ENCODE data around the gene TOP1.
"Not testable (repeated sequence)": the region's sequence is repeated elsewhere in the genome, so short reads cannot be mapped to it uniquely, and the experiment has no call there.

Gene TOP1

GRCh38 chr20:41110012-41110411 lies 81.4 kb downstream of the TOP1 start:
- no peak overlapping the region for H3K4me3 ChIP-seq (ENCODE audit: insufficient read depth, low read depth, low read length, poor library complexity, severe bottlenecking)
- no peaks in the 10 kb centered on the region for H3K4me1 ChIP-seq (ENCODE audit: control insufficient read depth, insufficient read depth, low read length, poor library complexity, severe bottlenecking)
- DNase-seq: no peak
- H3K9me3 ChIP-seq (ENCODE audit: control insufficient read depth, low read length): no peaks in the 10 kb centered on the region
- no peak overlapping the region for H3K27ac ChIP-seq (ENCODE audit: insufficient read depth, low read length, poor library complexity, severe bottlenecking)
- no peaks in the 10 kb centered on the region for H3K27me3 ChIP-seq (replicated peaks; ENCODE audit: control insufficient read depth, insufficient read depth, low read length, poor library complexity, severe bottlenecking)
- peaks cover 47% of the 10 kb centered on the region for H3K36me3 ChIP-seq (ENCODE audit: control insufficient read depth, insufficient read depth, low read length)

DNA sequence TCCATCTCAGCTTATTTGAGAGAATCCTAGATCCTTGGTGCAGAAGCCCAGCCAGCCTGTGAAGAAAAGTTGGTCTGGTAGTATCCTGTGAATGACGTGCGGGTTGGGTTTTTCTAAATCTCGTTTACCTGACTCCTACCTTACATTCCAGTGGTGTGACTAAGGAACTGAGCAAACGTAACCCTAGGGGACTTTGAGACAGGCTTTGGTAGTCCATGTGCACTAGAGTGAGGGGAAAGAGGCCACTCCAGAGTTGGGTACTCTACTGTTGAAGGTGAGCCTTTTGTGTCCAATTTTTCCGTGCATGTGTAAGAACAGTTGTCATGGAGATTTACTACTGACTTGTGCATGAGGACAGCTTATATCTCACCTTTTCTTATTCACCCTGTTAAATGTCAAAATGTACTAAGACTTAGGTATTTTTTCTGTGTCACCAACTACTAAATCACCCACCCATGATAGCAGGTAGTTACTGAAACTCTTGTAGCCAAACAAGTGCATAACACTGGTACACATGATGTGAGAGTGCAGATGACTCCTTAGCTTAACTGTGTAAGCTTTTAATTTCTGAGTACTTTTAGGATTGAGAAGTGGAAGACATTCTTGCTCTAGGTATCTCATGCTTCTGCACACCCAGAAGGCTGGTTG lies 82.4 kb downstream of the TOP1 start:
- no peaks in the 10 kb centered on the region for H3K27me3 ChIP-seq (replicated peaks; ENCODE audit: control insufficient read depth, insufficient read depth, low read length, poor library complexity, severe bottlenecking)
- H3K27ac ChIP-seq (ENCODE audit: insufficient read depth, low read length, poor library complexity, severe bottlenecking): no peak overlapping the region
- no peak for DNase-seq
- H3K36me3 ChIP-seq (ENCODE audit: control insufficient read depth, insufficient read depth, low read length): peaks cover 57% of the 10 kb centered on the region
- no peaks in the 10 kb centered on the region for H3K4me1 ChIP-seq (ENCODE audit: control insufficient read depth, insufficient read depth, low read length, poor library complexity, severe bottlenecking)
- H3K9me3 ChIP-seq (ENCODE audit: control insufficient read depth, low read length): no peaks in the 10 kb centered on the region
- no peak overlapping the region for H3K4me3 ChIP-seq (ENCODE audit: insufficient read depth, low read depth, low read length, poor library complexity, severe bottlenecking)

- Histone ChIP-seq H3K27me3 (replicated peaks; ENCODE audit: control insufficient read depth, insufficient read depth, low read length, poor library complexity, severe bottlenecking) (no peaks in the 10 kb centered on the region), H3K4me3 (ENCODE audit: insufficient read depth, low read depth, low read length, poor library complexity, severe bottlenecking) (no peak overlapping the region), H3K27ac (ENCODE audit: insufficient read depth, low read length, poor library complexity, severe bottlenecking) (no peak overlapping the region), H3K9me3 (ENCODE audit: control insufficient read depth, low read length) (no peaks in the 10 kb centered on the region), H3K4me1 (ENCODE audit: control insufficient read depth, insufficient read depth, low read length, poor library complexity, severe bottlenecking) (no peaks in the 10 kb centered on the region), H3K36me3 (ENCODE audit: control insufficient read depth, insufficient read depth, low read length) (peaks cover 63% of the 10 kb centered on the region)
- DNase-seq: no peak
Measured at GRCh38 chr20:41111578-41111951, 82.9 kb downstream of the TOP1 start.

DNA sequence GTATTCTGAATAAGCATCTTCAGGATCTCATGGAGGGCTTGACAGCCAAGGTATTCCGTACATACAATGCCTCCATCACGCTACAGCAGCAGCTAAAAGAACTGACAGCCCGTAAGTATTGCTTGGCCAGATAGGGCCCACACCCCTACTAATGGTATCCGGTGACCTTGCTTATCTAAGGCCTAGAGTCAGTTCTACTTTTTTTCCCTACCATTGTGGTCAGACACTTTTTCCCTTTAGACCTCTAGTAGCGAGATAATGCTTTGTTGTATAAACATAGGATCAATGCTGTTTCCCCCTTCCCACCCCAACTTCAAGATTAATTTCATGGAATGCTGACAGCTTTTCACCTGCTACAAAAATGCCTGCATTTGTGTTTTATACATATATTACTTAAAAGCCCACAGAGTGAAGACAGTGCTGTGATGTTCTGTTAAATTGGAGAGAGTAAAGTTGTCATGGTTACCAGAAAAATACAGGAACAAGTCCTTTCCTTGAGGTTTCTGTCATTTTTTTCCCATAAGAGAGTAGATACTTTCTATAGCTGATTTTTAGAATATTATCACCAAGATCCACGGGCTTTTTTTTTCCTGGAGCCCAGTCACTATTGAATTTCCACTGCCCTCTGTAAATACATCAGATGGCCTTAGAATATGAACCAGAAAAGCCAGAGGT lies 87.8 kb downstream of the TOP1 start:
- Histone ChIP-seq H3K9me3 (ENCODE audit: control insufficient read depth, low read length) (no peaks in the 10 kb centered on the region), H3K36me3 (ENCODE audit: control insufficient read depth, insufficient read depth, low read length) (peaks cover 70% of the 10 kb centered on the region), H3K4me3 (ENCODE audit: insufficient read depth, low read depth, low read length, poor library complexity, severe bottlenecking) (no peak overlapping the region), H3K27ac (ENCODE audit: insufficient read depth, low read length, poor library complexity, severe bottlenecking) (no peak overlapping the region), H3K27me3 (replicated peaks; ENCODE audit: control insufficient read depth, insufficient read depth, low read length, poor library complexity, severe bottlenecking) (no peaks in the 10 kb centered on the region), H3K4me1 (ENCODE audit: control insufficient read depth, insufficient read depth, low read length, poor library complexity, severe bottlenecking) (no peaks in the 10 kb centered on the region)
- no peak for DNase-seq

DNA sequence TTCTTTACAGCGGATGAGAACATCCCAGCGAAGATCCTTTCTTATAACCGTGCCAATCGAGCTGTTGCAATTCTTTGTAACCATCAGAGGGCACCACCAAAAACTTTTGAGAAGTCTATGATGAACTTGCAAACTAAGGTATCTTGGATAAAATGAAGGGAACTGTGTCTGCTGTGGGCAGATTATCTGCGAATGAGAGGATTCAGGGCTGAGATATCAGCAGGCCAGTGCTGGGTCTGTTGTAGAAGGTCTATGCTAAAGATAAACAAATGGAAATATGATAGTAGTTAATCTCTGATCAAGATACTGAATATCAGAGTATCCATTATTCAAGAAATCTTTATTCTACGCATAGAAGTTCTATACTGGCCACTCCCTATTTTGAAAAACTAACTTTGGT lies 89.5 kb downstream of the TOP1 start:
- H3K27me3 ChIP-seq (replicated peaks; ENCODE audit: control insufficient read depth, insufficient read depth, low read length, poor library complexity, severe bottlenecking); H3K9me3 ChIP-seq (ENCODE audit: control insufficient read depth, low read length); H3K4me1 ChIP-seq (ENCODE audit: control insufficient read depth, insufficient read depth, low read length, poor library complexity, severe bottlenecking); DNase-seq; H3K27ac ChIP-seq (ENCODE audit: insufficient read depth, low read length, poor library complexity, severe bottlenecking); H3K4me3 ChIP-seq (ENCODE audit: insufficient read depth, low read depth, low read length, poor library complexity, severe bottlenecking): not testable (repeated sequence)
- H3K36me3 ChIP-seq (ENCODE audit: control insufficient read depth, insufficient read depth, low read length): peaks cover 79% of the 10 kb centered on the region

GRCh38 chr20:41118632-41119031 lies 90.0 kb downstream of the TOP1 start:
- no peaks in the 10 kb centered on the region for H3K4me1 ChIP-seq (ENCODE audit: control insufficient read depth, insufficient read depth, low read length, poor library complexity, severe bottlenecking)
- no peak for DNase-seq

GRCh38 chr20:41119614-41120561 lies 91.3 kb downstream of the TOP1 start:
- no peak for DNase-seq
- Histone ChIP-seq H3K4me1 (ENCODE audit: control insufficient read depth, insufficient read depth, low read length, poor library complexity, severe bottlenecking) (no peaks in the 10 kb centered on the region), H3K9me3 (ENCODE audit: control insufficient read depth, low read length) (no peaks in the 10 kb centered on the region), H3K4me3 (ENCODE audit: insufficient read depth, low read depth, low read length, poor library complexity, severe bottlenecking) (no peak overlapping the region), H3K27me3 (replicated peaks; ENCODE audit: control insufficient read depth, insufficient read depth, low read length, poor library complexity, severe bottlenecking) (no peaks in the 10 kb centered on the region), H3K36me3 (ENCODE audit: control insufficient read depth, insufficient read depth, low read length) (peaks cover 72% of the 10 kb centered on the region), H3K27ac (ENCODE audit: insufficient read depth, low read length, poor library complexity, severe bottlenecking) (no peak overlapping the region)

More at GRCh38 chr20:41118632-41119031, 90.0 kb downstream of the TOP1 start:
- Histone ChIP-seq H3K27ac (ENCODE audit: insufficient read depth, low read length, poor library complexity, severe bottlenecking) (no peak overlapping the region), H3K4me3 (ENCODE audit: insufficient read depth, low read depth, low read length, poor library complexity, severe bottlenecking) (no peak overlapping the region), H3K27me3 (replicated peaks; ENCODE audit: control insufficient read depth, insufficient read depth, low read length, poor library complexity, severe bottlenecking) (no peaks in the 10 kb centered on the region), H3K9me3 (ENCODE audit: control insufficient read depth, low read length) (no peaks in the 10 kb centered on the region), H3K36me3 (ENCODE audit: control insufficient read depth, insufficient read depth, low read length) (peaks cover 77% of the 10 kb centered on the region)

GRCh38 chr20:41121399-41121798 lies 92.8 kb downstream of the TOP1 start:
- H3K27me3 ChIP-seq (replicated peaks; ENCODE audit: control insufficient read depth, insufficient read depth, low read length, poor library complexity, severe bottlenecking): no peaks in the 10 kb centered on the region
- H3K4me1 ChIP-seq (ENCODE audit: control insufficient read depth, insufficient read depth, low read length, poor library complexity, severe bottlenecking): no peaks in the 10 kb centered on the region
- H3K9me3 ChIP-seq (ENCODE audit: control insufficient read depth, low read length): no peaks in the 10 kb centered on the region
- peaks cover 58% of the 10 kb centered on the region for H3K36me3 ChIP-seq (ENCODE audit: control insufficient read depth, insufficient read depth, low read length)
- DNase-seq: no peak
- H3K4me3 ChIP-seq (ENCODE audit: insufficient read depth, low read depth, low read length, poor library complexity, severe bottlenecking): no peak overlapping the region
- H3K27ac ChIP-seq (ENCODE audit: insufficient read depth, low read length, poor library complexity, severe bottlenecking): no peak overlapping the region

- Histone ChIP-seq H3K36me3 (ENCODE audit: control insufficient read depth, insufficient read depth, low read length) (peaks cover 45% of the 10 kb centered on the region), H3K27me3 (replicated peaks; ENCODE audit: control insufficient read depth, insufficient read depth, low read length, poor library complexity, severe bottlenecking) (no peaks in the 10 kb centered on the region), H3K9me3 (ENCODE audit: control insufficient read depth, low read length) (no peaks in the 10 kb centered on the region), H3K4me3 (ENCODE audit: insufficient read depth, low read depth, low read length, poor library complexity, severe bottlenecking) (no peak overlapping the region), H3K4me1 (ENCODE audit: control insufficient read depth, insufficient read depth, low read length, poor library complexity, severe bottlenecking) (no peaks in the 10 kb centered on the region), H3K27ac (ENCODE audit: insufficient read depth, low read length, poor library complexity, severe bottlenecking) (no peak overlapping the region)
- DNase-seq: no peak
Measured at GRCh38 chr20:41123631-41124030, 95.0 kb downstream of the TOP1 start.
